Testis (tissue), 3 donors: ENCODE data around the gene PLA2R1. TPM values are rescaled to one million over a fixed set of nuclear protein-coding genes. Genes with fewer than 3 reads are reported as not detected.

Experiments
- DNase-seq: peaks from one replicate; pipeline ENCODE4 v3.0.0-alpha.2; 2019
- H3K27ac ChIP-seq, 2 donors: fragments of 200-600 bp; sonication (generic); one replicate each; pipeline ENCODE4 v1.5.1; 2019
- H3K27me3 ChIP-seq: fragments of 200-600 bp; sonication (generic); one replicate; pipeline ENCODE4 v1.5.1; 2019
- H3K36me3 ChIP-seq: fragments of 200-600 bp; sonication (generic); one replicate; pipeline ENCODE4 v1.5.1; 2017; ENCODE audit warnings: low read depth; ENCODE audit errors: missing control alignments
- H3K4me1 ChIP-seq: fragments of 200-600 bp; sonication (generic); one replicate; pipeline ENCODE4 v1.5.1; 2019
- H3K4me3 ChIP-seq, 2 donors: fragments of 200-600 bp; sonication (generic); one replicate each; pipeline ENCODE4 v1.5.1; 2017 to 2019
- H3K9me3 ChIP-seq: fragments of 200-600 bp; sonication (generic); one replicate; pipeline ENCODE4 v1.5.1; 2017
- POLR2A ChIP-seq: fragments of 450-650 bp; IDR thresholded peaks from one replicate; pipeline ENCODE4 v1.6.1; 2017; ENCODE audit warnings: antibody characterized with exemption, mild to moderate bottlenecking, moderate library complexity
- WGBS, 2 donors: methylation state at CpG; one replicate each; pipeline ENCODE4 v1.1.5; 2018; 5-methylcytosine and 5-hydroxymethylcytosine counted together
- intact Hi-C: fragments of 100-400 bp; cut with DNase I; formaldehyde crosslinking; loops from one replicate; pipeline ENCODE4 v1.15.1; 2023; ENCODE audit warnings: low total_unique reads
- polyA plus RNA-seq: library from polyadenylated mRNA; stranded (reverse); fragments of 350-450 nt; fragmentation: Illumina TruSeq; extraction: RNeasy Lipid Tissue Mini Kit (QIAGEN cat#74804); gene quantifications from one replicate; pipeline ENCODE4 v1.2.3, GENCODE V29; 2014; ENCODE audit warnings: low read depth, low replicate concordance; ENCODE audit not compliant: insufficient read depth
- total RNA-seq, 2 donors: library from RNA; depleted of rRNA; stranded (reverse); fragments of >200 nt; gene quantifications; one replicate each; pipeline ENCODE4 v1.2.3, GENCODE V29; 2016
- TF ChIP-seq, protein P1 (sequence below), 3 experiments: fragments of 450-650 bp in 2 of 3; fragments of 200-600 bp in 1 of 3; sonication (generic) in 1 of 3; IDR thresholded peaks; one replicate each; pipeline ENCODE4 v1.5.1; 2016 to 2019; ENCODE audit warnings: antibody characterized with exemption in 3 of 3, mild to moderate bottlenecking in 2 of 3, moderate library complexity in 1 of 3

The PLA2R1 gene
- total and polyA plus RNA-seq, 3 donors from 2014 or later: 3.4 to 5.3 (median 5.0) TPM

DNA sequence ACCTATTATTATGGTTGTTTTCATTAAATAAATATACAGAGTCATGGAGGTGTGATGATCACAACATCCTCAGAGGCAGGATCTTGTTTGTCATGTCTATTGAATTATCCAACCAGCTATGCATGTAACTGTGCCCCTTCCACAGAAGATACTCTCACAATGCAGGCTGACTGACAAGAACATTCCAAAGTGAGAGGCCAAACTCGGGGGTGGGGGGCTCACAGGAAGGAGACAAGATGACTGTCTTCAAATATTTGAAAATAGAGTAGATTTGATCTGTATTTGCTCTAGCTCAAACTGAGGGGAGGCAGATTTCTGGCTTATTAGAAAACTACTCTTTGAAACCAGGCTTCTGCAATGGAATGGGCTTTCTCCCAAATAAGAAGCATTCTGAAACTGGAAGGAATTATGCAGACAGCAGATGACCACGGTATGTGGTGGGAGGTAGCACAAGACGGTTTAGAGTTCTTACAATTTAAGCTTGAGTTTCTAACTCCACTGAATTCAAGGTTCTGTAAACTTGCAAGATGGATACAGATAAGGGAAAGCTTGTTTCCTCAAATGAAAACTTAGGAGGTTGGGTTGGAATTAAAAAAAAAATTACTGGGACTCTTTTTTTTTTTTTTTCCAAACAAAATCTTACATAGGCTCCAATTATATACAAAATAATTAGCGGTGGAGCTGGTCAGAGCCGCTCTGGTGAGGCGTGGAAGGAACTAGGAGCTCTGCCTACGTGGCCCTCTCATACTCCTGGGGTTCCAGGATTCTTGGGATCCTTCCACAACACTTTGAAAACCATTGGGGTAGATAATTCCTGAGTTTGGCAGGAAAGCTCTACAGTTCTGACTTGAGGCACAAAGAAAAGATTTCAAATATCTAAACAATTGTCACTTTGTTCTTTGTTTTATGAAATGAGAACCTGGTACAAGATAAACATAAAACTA, 79.3 kb downstream of the PLA2R1 start:
- DNase-seq: no peak
- WGBS, 2 donors: 45 to 51% methylated on average over 7 of the region's 7 CpGs
- intact Hi-C loops: no loop called here
- TF ChIP-seq, protein P1, sequence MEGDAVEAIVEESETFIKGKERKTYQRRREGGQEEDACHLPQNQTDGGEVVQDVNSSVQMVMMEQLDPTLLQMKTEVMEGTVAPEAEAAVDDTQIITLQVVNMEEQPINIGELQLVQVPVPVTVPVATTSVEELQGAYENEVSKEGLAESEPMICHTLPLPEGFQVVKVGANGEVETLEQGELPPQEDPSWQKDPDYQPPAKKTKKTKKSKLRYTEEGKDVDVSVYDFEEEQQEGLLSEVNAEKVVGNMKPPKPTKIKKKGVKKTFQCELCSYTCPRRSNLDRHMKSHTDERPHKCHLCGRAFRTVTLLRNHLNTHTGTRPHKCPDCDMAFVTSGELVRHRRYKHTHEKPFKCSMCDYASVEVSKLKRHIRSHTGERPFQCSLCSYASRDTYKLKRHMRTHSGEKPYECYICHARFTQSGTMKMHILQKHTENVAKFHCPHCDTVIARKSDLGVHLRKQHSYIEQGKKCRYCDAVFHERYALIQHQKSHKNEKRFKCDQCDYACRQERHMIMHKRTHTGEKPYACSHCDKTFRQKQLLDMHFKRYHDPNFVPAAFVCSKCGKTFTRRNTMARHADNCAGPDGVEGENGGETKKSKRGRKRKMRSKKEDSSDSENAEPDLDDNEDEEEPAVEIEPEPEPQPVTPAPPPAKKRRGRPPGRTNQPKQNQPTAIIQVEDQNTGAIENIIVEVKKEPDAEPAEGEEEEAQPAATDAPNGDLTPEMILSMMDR (IDR thresholded peaks at IDR 0.05): no peak
- TF ChIP-seq POLR2A: no peak
- Histone ChIP-seq H3K36me3 (no peaks in the 10 kb centered on the region), H3K4me3 (no peak overlapping the region), H3K4me1 (no peaks in the 10 kb centered on the region), H3K9me3 (no peaks in the 10 kb centered on the region), H3K27ac (peak overlapping the region in 1 of 2 donors; percentile 55), H3K27me3 (no peaks in the 10 kb centered on the region)

DNA sequence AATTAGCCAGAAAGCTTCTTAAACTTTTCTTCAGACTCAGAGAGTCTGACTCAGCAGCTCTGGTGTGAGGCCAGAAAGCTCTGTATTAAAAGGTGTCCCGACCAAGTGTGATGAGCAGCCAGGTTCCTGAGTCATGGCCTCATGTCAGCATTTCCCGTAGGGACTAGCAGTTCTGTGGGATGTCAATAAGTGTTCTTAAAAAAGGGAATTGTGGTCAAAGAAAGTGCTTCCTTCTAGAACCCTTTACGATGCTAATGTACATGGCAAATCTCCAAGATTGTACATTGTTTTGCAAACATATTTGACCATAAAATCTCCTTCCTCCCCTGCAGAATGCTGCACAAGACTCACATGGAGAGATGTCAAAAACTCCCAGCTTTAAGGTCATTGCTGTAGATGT, 80.1 kb downstream of the PLA2R1 start:
- Histone ChIP-seq H3K27me3 (no peaks in the 10 kb centered on the region), H3K36me3 (no peaks in the 10 kb centered on the region), H3K27ac (no peak overlapping the region), H3K4me1 (no peaks in the 10 kb centered on the region), H3K9me3 (no peaks in the 10 kb centered on the region), H3K4me3 (no peak overlapping the region)
- intact Hi-C loops: no loop called here
- no peak for DNase-seq
- WGBS, 2 donors: 48 to 55% methylated on average over 3 of the region's 3 CpGs
- no peak for TF ChIP-seq POLR2A
- TF ChIP-seq, protein P1 (IDR thresholded peaks at IDR 0.05): no peak

DNA sequence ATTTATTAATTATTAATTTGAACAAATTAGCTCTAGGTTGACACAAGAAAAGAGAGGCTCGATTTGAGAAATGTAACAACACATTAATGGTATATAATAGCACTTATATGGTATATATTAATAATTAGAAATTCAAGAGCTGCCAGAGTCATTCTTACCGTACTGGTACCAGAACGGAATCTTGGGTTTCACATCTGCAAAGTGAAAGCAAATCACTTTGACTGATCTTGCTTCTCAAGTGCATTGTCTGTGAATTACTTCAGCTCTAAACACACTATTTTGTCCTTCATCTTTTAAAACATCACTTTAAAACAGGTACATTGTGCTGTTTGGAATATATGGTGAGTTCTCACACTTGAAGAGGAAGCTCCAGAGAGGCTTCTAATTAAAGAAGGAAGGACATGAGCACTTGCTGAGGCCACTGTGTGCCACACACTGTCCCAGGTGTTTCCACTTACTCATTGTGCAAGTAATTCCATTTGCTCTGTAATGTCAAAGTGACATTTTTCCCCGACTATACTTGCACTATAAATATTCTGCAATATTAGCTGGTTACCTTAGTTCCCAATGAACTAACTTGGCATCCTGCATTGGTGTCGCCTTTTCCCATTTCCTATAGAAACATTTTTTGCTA, 85.8 kb downstream of the PLA2R1 start:
- Histone ChIP-seq H3K27ac (no peak overlapping the region), H3K9me3 (no peaks in the 10 kb centered on the region), H3K4me3 (no peak overlapping the region), H3K4me1 (no peaks in the 10 kb centered on the region), H3K36me3 (no peaks in the 10 kb centered on the region), H3K27me3 (no peaks in the 10 kb centered on the region)
- intact Hi-C loops: no loop called here
- 87 to 93% methylated on average over 5 of the region's 5 CpGs for WGBS, 2 donors
- DNase-seq: no peak
- TF ChIP-seq, protein P1 (IDR thresholded peaks at IDR 0.05): no peak
- TF ChIP-seq POLR2A: no peak

DNA sequence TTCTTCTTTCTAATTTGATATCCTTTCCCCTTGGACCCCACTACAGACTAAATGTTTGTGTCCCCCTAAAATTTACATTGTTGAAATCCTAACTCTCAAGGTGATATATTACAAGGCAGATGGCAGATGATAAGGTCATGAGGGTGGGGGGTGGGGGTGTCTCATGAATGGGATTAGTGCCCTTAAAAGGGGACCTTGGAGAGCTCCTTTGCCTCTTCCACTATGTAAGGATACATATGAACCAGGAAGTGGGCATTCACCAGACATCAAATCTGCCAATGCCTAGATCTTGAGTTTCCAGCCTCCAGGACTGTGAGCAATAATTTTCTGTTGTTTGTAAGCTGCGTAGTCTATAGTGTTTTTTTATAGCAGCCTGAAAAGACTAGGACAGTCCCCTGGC, 89.1 kb downstream of the PLA2R1 start:
- no peaks in the 10 kb centered on the region for H3K4me1 ChIP-seq
- no peaks in the 10 kb centered on the region for H3K9me3 ChIP-seq
- H3K27me3 ChIP-seq: no peaks in the 10 kb centered on the region
- H3K27ac ChIP-seq: no peak overlapping the region
- TF ChIP-seq POLR2A: no peak
- TF ChIP-seq, protein P1 (IDR thresholded peaks at IDR 0.05): no peak
- WGBS, 2 donors: 95 to 100% methylated on average over 1 of the region's 1 CpG
- H3K36me3 ChIP-seq: no peaks in the 10 kb centered on the region
- no peak overlapping the region for H3K4me3 ChIP-seq
- intact Hi-C loops: no loop called here
- no peak for DNase-seq
